GM21529 (cell line): ENCODE data around the gene SLC41A1.
"Not testable (repeated sequence)": the region's sequence is repeated elsewhere in the genome, so short reads cannot be mapped to it uniquely, and the experiment has no call there.

Experiments used
- ATAC-seq: cut with Tn5 transposase; IDR thresholded peaks from one replicate; pipeline ENCODE4 v1.9.1; 2021; ENCODE audit not compliant: unreplicated experiment

Gene SLC41A1

GRCh38 chr1:205812878-205813754 is at the start of gene SLC41A1:
Gene SLC41A1 (minus strand): TSS chr1:205813198. CDS start chr1:205810441, 2,757 bp downstream.
- ATAC-seq = peak; percentile 91

GRCh38 chr1:205861540-205861939 is 48.5 kb upstream of the SLC41A1 start:
- ATAC-seq = no peak

- ATAC-seq = no peak
These were observed 45.4 kb upstream of the SLC41A1 start for GRCh38 chr1:205858141-205858961.

GRCh38 chr1:205857501-205857900 is 44.5 kb upstream of the SLC41A1 start:
- not testable (repeated sequence) for ATAC-seq

GRCh38 chr1:205856433-205856832 is 43.4 kb upstream of the SLC41A1 start:
- ATAC-seq = no peak

- ATAC-seq = no peak
These were observed 40.0 kb upstream of the SLC41A1 start for GRCh38 chr1:205852969-205853368.

- no peak for ATAC-seq
These were observed 39.0 kb upstream of the SLC41A1 start for GRCh38 chr1:205851993-205852392.

- peak; percentile 98 for ATAC-seq
These were observed 36.8 kb upstream of the SLC41A1 start, which contains the start of gene PM20D1 for GRCh38 chr1:205849619-205850355. Gene PM20D1 (minus strand): TSS chr1:205850132. CDS start chr1:205850072, 60 bp downstream.

- ATAC-seq = no peak
These were observed 30.2 kb upstream of the SLC41A1 start for GRCh38 chr1:205843036-205843859.

- ATAC-seq = no peak
These were observed 29.2 kb upstream of the SLC41A1 start for GRCh38 chr1:205842229-205842628.

- ATAC-seq = no peak
These were observed 27.3 kb upstream of the SLC41A1 start for GRCh38 chr1:205840146-205840923.

GRCh38 chr1:205837382-205837970 is 24.5 kb upstream of the SLC41A1 start:
- ATAC-seq = no peak

GRCh38 chr1:205834751-205835150 is 21.8 kb upstream of the SLC41A1 start:
- no peak for ATAC-seq

GRCh38 chr1:205832326-205832751 is 19.3 kb upstream of the SLC41A1 start:
- no peak for ATAC-seq

- ATAC-seq = no peak
These were observed 14.6 kb upstream of the SLC41A1 start for GRCh38 chr1:205827623-205828022.

GRCh38 chr1:205826995-205827394 is 14.0 kb upstream of the SLC41A1 start:
- no peak for ATAC-seq

- ATAC-seq = peak; percentile 54
These were observed 13.2 kb upstream of the SLC41A1 start for GRCh38 chr1:205826016-205826806.

- ATAC-seq = no peak
These were observed 11.2 kb upstream of the SLC41A1 start for GRCh38 chr1:205824180-205824579.
